WTC11 (cell line): ENCODE data around the gene P4HTM. TPM values are rescaled to one million over a fixed set of nuclear protein-coding genes. Genes with fewer than 3 reads are reported as not detected.

Experiments used
- ATAC-seq: fragments of 200-7000 bp; cut with Tn5 transposase; 2 replicates; pipeline ENCODE4 v1.10.0; 2021; ENCODE audit warnings: mild to moderate bottlenecking, moderate library complexity
- CTCF ChIA-PET: fragments of 300-600 bp; sonication (Branson Sonifier 250); formaldehyde crosslinking; loops from one replicate; lab custom pipeline; 2021; ENCODE audit warnings: antibody characterized with exemption; lab: Charles Lee
- POLR2A ChIA-PET: fragments of 350-600 bp; sonication (Branson Sonifier 250); formaldehyde crosslinking; loops from one replicate; lab custom pipeline; 2021; ENCODE audit warnings: antibody characterized with exemption; lab: Charles Lee
- DNase-seq: peaks from one replicate; pipeline ENCODE4 v3.0.0; 2021; ENCODE audit warnings: low spot score
- H3K27ac Mint-ChIP-seq: 2 replicates; pipeline ENCODE4 v1.8.0; 2021; ENCODE audit warnings: mixed read lengths
- H3K27me3 Mint-ChIP-seq: 2 replicates; pipeline ENCODE4 v1.8.0; 2021; ENCODE audit warnings: low read depth, mild to moderate bottlenecking, moderate library complexity, mixed read lengths
- H3K36me3 Mint-ChIP-seq: 2 replicates; pipeline ENCODE4 v1.8.0; 2021; ENCODE audit warnings: mixed read lengths
- H3K4me1 Mint-ChIP-seq: 2 replicates; pipeline ENCODE4 v1.8.0; 2022; ENCODE audit warnings: mixed read lengths
- H3K4me3 Mint-ChIP-seq: 2 replicates; pipeline ENCODE4 v1.8.0; 2021; ENCODE audit warnings: mild to moderate bottlenecking, moderate library complexity, mixed read lengths
- H3K9me3 Mint-ChIP-seq: 2 replicates; pipeline ENCODE4 v1.8.0; 2021; ENCODE audit warnings: mixed read lengths
- FOXK1 ChIP-seq: sonication (generic); formaldehyde crosslinking; IDR thresholded peaks from 2 replicates; pipeline ENCODE4 v1.8.0; 2022; ENCODE audit warnings: mild to moderate bottlenecking, moderate library complexity, missing genetic modification reagents
- FOXP1 ChIP-seq: sonication (generic); formaldehyde crosslinking; IDR thresholded peaks from 2 replicates; pipeline ENCODE4 v1.8.0; 2022; ENCODE audit warnings: missing genetic modification reagents, mild to moderate bottlenecking, moderate library complexity, borderline replicate concordance
- GTF2I ChIP-seq: fragments of 250-450 bp; sonication (Bioruptor Pico); conservative IDR thresholded peaks from 2 replicates; pipeline ENCODE4 v1.4.0; 2021; ENCODE audit warnings: mild to moderate bottlenecking
- HMGA2 ChIP-seq: fragments of 250-450 bp; sonication (Bioruptor Pico); IDR thresholded peaks from 2 replicates; pipeline ENCODE4 v1.4.0; 2021; ENCODE audit warnings: mild to moderate bottlenecking, moderate library complexity
- SP1 ChIP-seq: sonication (generic); formaldehyde crosslinking; conservative IDR thresholded peaks from 2 replicates; pipeline ENCODE4 v1.8.1; 2022; ENCODE audit warnings: missing genetic modification reagents
- ZNF138 ChIP-seq: sonication (generic); formaldehyde crosslinking; conservative IDR thresholded peaks from 2 replicates; pipeline ENCODE4 v1.8.1; 2022; ENCODE audit warnings: mild to moderate bottlenecking, moderate library complexity, missing genetic modification reagents
- ZNF416 ChIP-seq: fragments of 250-450 bp; sonication (Bioruptor Pico); IDR thresholded peaks from 2 replicates; pipeline ENCODE4 v1.9.0; 2021; ENCODE audit warnings: mild to moderate bottlenecking, inconsistent platforms
- ZNF423 ChIP-seq: fragments of 250-450 bp; sonication (Bioruptor Pico); IDR thresholded peaks from 2 replicates; pipeline ENCODE4 v2.1.2; 2022; ENCODE audit warnings: mild to moderate bottlenecking, moderate library complexity
- total RNA-seq: library from RNA; stranded (reverse); gene quantifications from 3 replicates; pipeline ENCODE4 v1.2.3, GENCODE V29; 2021
- TF ChIP-seq, protein P1 (sequence below): fragments of 200-600 bp; IDR thresholded peaks from 2 replicates; pipeline ENCODE4 v1.8.0; 2022; ENCODE audit warnings: antibody characterized with exemption
- TF ChIP-seq, protein P2 (sequence below): sonication (generic); formaldehyde crosslinking; IDR thresholded peaks from 2 replicates; pipeline ENCODE4 v1.8.1; 2023; ENCODE audit warnings: mild to moderate bottlenecking, missing genetic modification reagents, borderline replicate concordance
- TF ChIP-seq, protein P3 (sequence below): sonication (generic); formaldehyde crosslinking; IDR thresholded peaks from 2 replicates; pipeline ENCODE4 v1.8.0; 2023; ENCODE audit warnings: missing genetic modification reagents

The P4HTM gene
- total RNA-seq, 1 experiment from 2014 or later, result 21.9 TPM

DNA sequence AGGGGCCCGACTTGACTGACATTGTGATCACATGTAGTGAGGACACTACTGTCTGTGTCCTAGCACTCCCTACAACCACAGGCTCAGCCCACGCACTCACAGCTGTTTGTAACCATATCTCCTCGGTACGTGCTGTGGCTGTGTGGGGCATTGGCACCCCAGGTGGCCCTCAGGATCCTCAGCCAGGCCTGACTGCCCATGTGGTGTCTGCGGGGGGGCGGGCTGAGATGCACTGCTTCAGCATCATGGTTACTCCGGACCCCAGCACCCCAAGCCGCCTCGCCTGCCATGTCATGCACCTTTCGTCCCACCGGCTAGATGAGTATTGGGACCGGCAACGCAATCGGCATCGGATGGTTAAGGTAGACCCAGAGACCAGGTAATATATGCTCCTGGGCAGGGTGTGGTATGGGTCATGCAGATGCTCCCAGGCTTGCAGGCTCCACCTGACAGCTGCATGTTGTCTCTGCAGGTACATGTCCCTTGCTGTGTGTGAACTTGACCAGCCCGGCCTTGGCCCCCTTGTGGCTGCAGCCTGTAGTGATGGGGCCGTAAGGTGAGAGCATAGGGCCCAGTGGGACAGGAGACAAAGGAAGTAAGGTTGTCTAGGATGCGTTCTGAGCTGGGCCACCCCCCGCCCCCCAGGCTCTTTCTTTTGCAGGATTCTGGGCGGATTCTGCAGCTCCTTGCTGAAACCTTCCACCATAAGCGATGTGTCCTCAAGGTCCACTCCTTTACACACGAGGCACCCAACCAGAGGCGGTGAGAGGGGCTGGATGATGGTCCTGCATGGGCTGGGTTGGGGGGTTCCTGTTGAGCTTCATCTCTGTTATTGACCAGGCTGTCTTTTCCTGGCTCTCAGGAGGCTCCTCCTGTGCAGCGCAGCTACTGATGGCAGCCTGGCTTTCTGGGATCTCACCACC lies 24.0 kb downstream of the P4HTM start:
- Mint-ChIP-seq H3K4me3 (no peak overlapping the region), H3K27ac (no peak overlapping the region), H3K36me3 (peaks cover 36% of the 10 kb centered on the region), H3K27me3 (no peaks in the 10 kb centered on the region), H3K9me3 (no peaks in the 10 kb centered on the region), H3K4me1 (peaks cover 11% of the 10 kb centered on the region)
- ChIA-PET CTCF (interaction anchor here (0.5 to 9.3 kb wide), 18 partner anchors 8 to 461 kb away, joined by 3 to 124 read pairs (median 4); partner anchors contain the start of genes ARIH2, IMPDH2, KLHDC8B and LAMB2), POLR2A (interaction anchor here (0.6 to 2.0 kb wide), 4 partner anchors 8 to 79 kb away, joined by 3 to 10 read pairs (median 4); partner anchors contain the start of genes NDUFAF3 and QRICH1)
- peak; percentile 85 for DNase-seq
- peak; percentile 72 for ATAC-seq
- TF ChIP-seq, protein P1, sequence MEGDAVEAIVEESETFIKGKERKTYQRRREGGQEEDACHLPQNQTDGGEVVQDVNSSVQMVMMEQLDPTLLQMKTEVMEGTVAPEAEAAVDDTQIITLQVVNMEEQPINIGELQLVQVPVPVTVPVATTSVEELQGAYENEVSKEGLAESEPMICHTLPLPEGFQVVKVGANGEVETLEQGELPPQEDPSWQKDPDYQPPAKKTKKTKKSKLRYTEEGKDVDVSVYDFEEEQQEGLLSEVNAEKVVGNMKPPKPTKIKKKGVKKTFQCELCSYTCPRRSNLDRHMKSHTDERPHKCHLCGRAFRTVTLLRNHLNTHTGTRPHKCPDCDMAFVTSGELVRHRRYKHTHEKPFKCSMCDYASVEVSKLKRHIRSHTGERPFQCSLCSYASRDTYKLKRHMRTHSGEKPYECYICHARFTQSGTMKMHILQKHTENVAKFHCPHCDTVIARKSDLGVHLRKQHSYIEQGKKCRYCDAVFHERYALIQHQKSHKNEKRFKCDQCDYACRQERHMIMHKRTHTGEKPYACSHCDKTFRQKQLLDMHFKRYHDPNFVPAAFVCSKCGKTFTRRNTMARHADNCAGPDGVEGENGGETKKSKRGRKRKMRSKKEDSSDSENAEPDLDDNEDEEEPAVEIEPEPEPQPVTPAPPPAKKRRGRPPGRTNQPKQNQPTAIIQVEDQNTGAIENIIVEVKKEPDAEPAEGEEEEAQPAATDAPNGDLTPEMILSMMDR, result peak; percentile 78
- no peak for TF ChIP-seq SP1 (CRISPR knock-in tag)

DNA sequence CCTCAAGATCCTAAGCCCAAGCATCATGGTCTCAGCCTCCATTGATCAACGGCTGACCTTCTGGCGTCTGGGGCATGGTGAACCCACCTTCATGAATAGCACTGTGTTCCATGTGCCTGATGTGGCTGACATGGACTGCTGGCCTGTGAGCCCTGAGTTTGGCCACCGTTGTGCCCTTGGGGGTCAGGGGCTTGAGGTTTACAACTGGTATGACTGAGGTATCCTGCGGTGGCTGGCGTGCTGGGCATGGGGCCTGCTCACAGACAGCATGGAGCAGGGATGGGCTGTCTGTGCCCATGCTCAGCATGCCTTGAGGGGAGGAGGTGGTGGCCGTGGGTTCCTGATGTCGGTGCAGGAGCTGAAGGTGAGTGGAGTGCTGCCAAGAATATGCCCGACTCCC lies 25.0 kb downstream of the P4HTM start:
- DNase-seq (no peak), ATAC-seq (no peak)
- TF ChIP-seq, protein P1, result no peak
- TF ChIP-seq HMGA2 (CRISPR knock-in tag) (no peak), ZNF416 (CRISPR knock-in tag) (no peak), GTF2I (CRISPR knock-in tag) (no peak), FOXP1 (no peak), ZNF138 (no peak), FOXK1 (CRISPR knock-in tag) (no peak), ZNF423 (CRISPR knock-in tag) (no peak)
- TF ChIP-seq, protein P2, sequence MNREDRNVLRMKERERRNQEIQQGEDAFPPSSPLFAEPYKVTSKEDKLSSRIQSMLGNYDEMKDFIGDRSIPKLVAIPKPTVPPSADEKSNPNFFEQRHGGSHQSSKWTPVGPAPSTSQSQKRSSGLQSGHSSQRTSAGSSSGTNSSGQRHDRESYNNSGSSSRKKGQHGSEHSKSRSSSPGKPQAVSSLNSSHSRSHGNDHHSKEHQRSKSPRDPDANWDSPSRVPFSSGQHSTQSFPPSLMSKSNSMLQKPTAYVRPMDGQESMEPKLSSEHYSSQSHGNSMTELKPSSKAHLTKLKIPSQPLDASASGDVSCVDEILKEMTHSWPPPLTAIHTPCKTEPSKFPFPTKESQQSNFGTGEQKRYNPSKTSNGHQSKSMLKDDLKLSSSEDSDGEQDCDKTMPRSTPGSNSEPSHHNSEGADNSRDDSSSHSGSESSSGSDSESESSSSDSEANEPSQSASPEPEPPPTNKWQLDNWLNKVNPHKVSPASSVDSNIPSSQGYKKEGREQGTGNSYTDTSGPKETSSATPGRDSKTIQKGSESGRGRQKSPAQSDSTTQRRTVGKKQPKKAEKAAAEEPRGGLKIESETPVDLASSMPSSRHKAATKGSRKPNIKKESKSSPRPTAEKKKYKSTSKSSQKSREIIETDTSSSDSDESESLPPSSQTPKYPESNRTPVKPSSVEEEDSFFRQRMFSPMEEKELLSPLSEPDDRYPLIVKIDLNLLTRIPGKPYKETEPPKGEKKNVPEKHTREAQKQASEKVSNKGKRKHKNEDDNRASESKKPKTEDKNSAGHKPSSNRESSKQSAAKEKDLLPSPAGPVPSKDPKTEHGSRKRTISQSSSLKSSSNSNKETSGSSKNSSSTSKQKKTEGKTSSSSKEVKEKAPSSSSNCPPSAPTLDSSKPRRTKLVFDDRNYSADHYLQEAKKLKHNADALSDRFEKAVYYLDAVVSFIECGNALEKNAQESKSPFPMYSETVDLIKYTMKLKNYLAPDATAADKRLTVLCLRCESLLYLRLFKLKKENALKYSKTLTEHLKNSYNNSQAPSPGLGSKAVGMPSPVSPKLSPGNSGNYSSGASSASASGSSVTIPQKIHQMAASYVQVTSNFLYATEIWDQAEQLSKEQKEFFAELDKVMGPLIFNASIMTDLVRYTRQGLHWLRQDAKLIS (CRISPR knock-in tag), result no peak
- Mint-ChIP-seq H3K27ac (no peak overlapping the region), H3K4me1 (peaks cover 15% of the 10 kb centered on the region), H3K9me3 (no peaks in the 10 kb centered on the region), H3K27me3 (no peaks in the 10 kb centered on the region), H3K36me3 (peaks cover 32% of the 10 kb centered on the region), H3K4me3 (no peak overlapping the region)
- POLR2A ChIA-PET, result interaction anchor here (1.0 to 1.3 kb wide), 2 partner anchors 27 to 78 kb away, joined by 3 to 5 read pairs; partner anchors contain the start of gene QRICH1
- CTCF ChIA-PET, result interaction anchor here (2.6 to 4.5 kb wide), 2 partner anchors 18 to 26 kb away, joined by 12 to 86 read pairs; partner anchors contain the start of gene P4HTM

DNA sequence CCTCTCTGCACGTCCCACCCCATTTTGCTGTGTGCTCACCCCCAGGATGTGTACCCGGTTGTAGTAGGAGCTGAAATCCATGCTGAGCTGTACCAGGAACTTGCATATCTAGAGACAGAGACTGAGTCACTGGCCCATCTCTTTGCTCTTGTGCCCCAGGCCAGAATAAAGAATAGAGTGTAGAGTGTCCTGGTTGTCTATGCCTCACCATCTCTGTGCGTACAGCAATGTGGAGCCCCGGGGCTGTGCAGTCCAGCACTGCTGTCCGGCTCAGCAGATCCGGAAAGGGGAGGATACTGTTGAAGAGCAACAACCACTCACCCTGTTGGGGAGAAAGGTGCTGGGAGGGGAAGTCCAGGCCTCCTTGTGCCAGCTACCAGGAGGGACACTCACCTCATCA lies 25.7 kb downstream of the P4HTM start:
- DNase-seq (no peak), ATAC-seq (no peak)
- POLR2A ChIA-PET, result interaction anchor here (1.0 kb wide), 1 partner anchor 28 kb away, joined by 3 read pairs; no protein-coding TSS in a partner anchor
- Mint-ChIP-seq H3K36me3 (peaks cover 32% of the 10 kb centered on the region), H3K27me3 (no peaks in the 10 kb centered on the region)
- TF ChIP-seq SP1 (CRISPR knock-in tag) (no peak), ZNF416 (CRISPR knock-in tag) (no peak)
- TF ChIP-seq, protein P3, sequence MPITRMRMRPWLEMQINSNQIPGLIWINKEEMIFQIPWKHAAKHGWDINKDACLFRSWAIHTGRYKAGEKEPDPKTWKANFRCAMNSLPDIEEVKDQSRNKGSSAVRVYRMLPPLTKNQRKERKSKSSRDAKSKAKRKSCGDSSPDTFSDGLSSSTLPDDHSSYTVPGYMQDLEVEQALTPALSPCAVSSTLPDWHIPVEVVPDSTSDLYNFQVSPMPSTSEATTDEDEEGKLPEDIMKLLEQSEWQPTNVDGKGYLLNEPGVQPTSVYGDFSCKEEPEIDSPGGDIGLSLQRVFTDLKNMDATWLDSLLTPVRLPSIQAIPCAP (CRISPR knock-in tag), result no peak
- TF ChIP-seq, all 79 proteins: peak for 0
- Mint-ChIP-seq H3K9me3 (no peaks in the 10 kb centered on the region), H3K4me3 (no peak overlapping the region), H3K27ac (no peak overlapping the region), H3K4me1 (peaks cover 18% of the 10 kb centered on the region)
- CTCF ChIA-PET, result interaction anchor here (2.6 to 8.2 kb wide), 2 partner anchors 19 to 27 kb away, joined by 12 to 101 read pairs; partner anchors contain the start of gene P4HTM
